IMR-90 (cell line): ENCODE data around the gene ATXN10. TPM values are rescaled to one million over a fixed set of nuclear protein-coding genes. Genes with fewer than 3 reads are reported as not detected.

Source experiments
- ATAC-seq: fragments of 200-7000 bp; cut with Tn5 transposase; 2 replicates; pipeline ENCODE4 v1.9.1; 2020; ENCODE audit warnings: low read depth, mild to moderate bottlenecking, moderate library complexity
- BruUV-seq: library from RNA; stranded (reverse); fragments of 400-500 nt; replicated peaks from 2 replicates; lab custom pipeline; 2021; lab: Mats Ljungman, UMichigan
- CTCF ChIA-PET: fragments of 300-600 bp; formaldehyde crosslinking; extraction: SDS; loops from one replicate; lab custom pipeline; 2021; ENCODE audit warnings: antibody characterized with exemption; lab: Yijun Ruan, JAX
- POLR2A ChIA-PET: fragments of 300-600 bp; sonication (Branson Sonifier 250); formaldehyde crosslinking; loops from one replicate; lab custom pipeline; 2022; ENCODE audit warnings: antibody characterized with exemption; ENCODE audit not compliant: unreplicated experiment; lab: Charles Lee
- DNase-seq: peaks from one replicate; pipeline ENCODE4 v3.0.0; 2013
- H2AFZ ChIP-seq: replicated peaks from 2 replicates; pipeline ENCODE3; 2013; ENCODE audit warnings: low read length, mild to moderate bottlenecking; ENCODE audit not compliant: poor library complexity
- H2AK5ac ChIP-seq: 2 replicates; pipeline ENCODE4 v1.6.1; 2013; ENCODE audit warnings: low read depth, low read length, inconsistent platforms
- H2AK9ac ChIP-seq: replicated peaks from 2 replicates; pipeline ENCODE3; 2013; ENCODE audit warnings: mild to moderate bottlenecking, low read depth, low read length, moderate library complexity; ENCODE audit not compliant: poor library complexity
- H2BK120ac ChIP-seq: 2 replicates; pipeline ENCODE4 v1.6.1; 2013; ENCODE audit warnings: low read depth, low read length, inconsistent platforms
- H2BK15ac ChIP-seq: 3 replicates; pipeline ENCODE4 v1.6.1; 2013; ENCODE audit warnings: low read depth, low read length, inconsistent platforms
- H2BK20ac ChIP-seq: 2 replicates; pipeline ENCODE4 v1.6.1; 2013; ENCODE audit warnings: low read depth, mild to moderate bottlenecking, inconsistent platforms, low read length, moderate library complexity
- H2BK5ac ChIP-seq: 2 replicates; pipeline ENCODE4 v1.6.1; 2013; ENCODE audit warnings: mild to moderate bottlenecking, low read depth, low read length, inconsistent platforms; ENCODE audit not compliant: poor library complexity, severe bottlenecking
- H3K14ac ChIP-seq: replicated peaks from 2 replicates; pipeline ENCODE4 v1.6.1; 2013; ENCODE audit warnings: low read depth, low read length, inconsistent platforms
- H3K18ac ChIP-seq: 2 replicates; pipeline ENCODE4 v1.6.1; 2013; ENCODE audit warnings: low read depth, low read length, control low read depth
- H3K23ac ChIP-seq: 2 replicates; pipeline ENCODE4 v1.6.1; 2013; ENCODE audit warnings: low read depth, low read length, inconsistent platforms
- H3K27ac ChIP-seq: 2 replicates; pipeline ENCODE4 v1.5.1; 2013; ENCODE audit warnings: mild to moderate bottlenecking, control low read depth, low read length; ENCODE audit not compliant: insufficient read depth
- H3K27me3 ChIP-seq: 2 replicates; pipeline ENCODE4 v1.6.1; 2013; ENCODE audit warnings: low read length; ENCODE audit not compliant: control insufficient read depth, insufficient read depth
- H3K36me3 ChIP-seq: 2 replicates; pipeline ENCODE4 v1.6.1; 2013; ENCODE audit warnings: low read length, mixed read lengths; ENCODE audit not compliant: control insufficient read depth, insufficient read depth
- H3K4ac ChIP-seq: 2 replicates; pipeline ENCODE4 v1.6.1; 2013; ENCODE audit warnings: low read depth, low read length, inconsistent platforms
- H3K4me1 ChIP-seq: 2 replicates; pipeline ENCODE4 v1.6.1; 2013; ENCODE audit warnings: low read length, mixed read lengths; ENCODE audit not compliant: control insufficient read depth, insufficient read depth
- H3K4me2 ChIP-seq: 2 replicates; pipeline ENCODE4 v1.6.1; 2013; ENCODE audit warnings: low read depth, mild to moderate bottlenecking, control low read depth, low read length, moderate library complexity
- H3K4me3 ChIP-seq: 2 replicates; pipeline ENCODE4 v1.5.1; 2013; ENCODE audit warnings: low read depth, mild to moderate bottlenecking, control low read depth, low read length, moderate library complexity; ENCODE audit not compliant: insufficient read depth
- H3K56ac ChIP-seq: 2 replicates; pipeline ENCODE4 v1.6.1; 2013; ENCODE audit warnings: low read length, inconsistent platforms; ENCODE audit not compliant: insufficient read depth; ENCODE audit errors: extremely low read depth
- H3K79me1 ChIP-seq, 2 experiments: 2 replicates each; pipeline ENCODE4 v1.6.1; 2013; ENCODE audit warnings: low read length in 2 of 2, inconsistent platforms in 1 of 2, low read depth in 1 of 2
- H3K9ac ChIP-seq: 2 replicates; pipeline ENCODE4 v1.6.1; 2013; ENCODE audit warnings: low read depth, low read length, control low read depth
- H3K9me1 ChIP-seq: 2 replicates; pipeline ENCODE4 v1.6.1; 2013; ENCODE audit warnings: low read length, inconsistent platforms; ENCODE audit not compliant: insufficient read depth
- H3K9me3 ChIP-seq: 2 replicates; pipeline ENCODE4 v1.6.1; 2013; ENCODE audit warnings: low read length; ENCODE audit not compliant: control insufficient read depth, insufficient read depth
- H4K20me1 ChIP-seq: 2 replicates; pipeline ENCODE4 v1.6.1; 2013; ENCODE audit warnings: low read length, inconsistent platforms; ENCODE audit not compliant: insufficient read depth
- H4K5ac ChIP-seq: 2 replicates; pipeline ENCODE4 v1.6.1; 2013; ENCODE audit warnings: mild to moderate bottlenecking, low read depth, low read length, control low read depth
- H4K8ac ChIP-seq, 2 experiments: 2 replicates each; pipeline ENCODE4 v1.6.1; 2013; ENCODE audit warnings: low read depth in 2 of 2, low read length in 2 of 2, control low read depth in 1 of 2, inconsistent platforms in 1 of 2
- H4K91ac ChIP-seq: 2 replicates; pipeline ENCODE4 v1.6.1; 2013; ENCODE audit warnings: low read depth, low read length, inconsistent platforms; ENCODE audit not compliant: insufficient read depth
- BHLHE40 ChIP-seq: fragments of 150-350 bp; IDR thresholded peaks from 2 replicates; pipeline ENCODE4 v1.6.1; 2016; ENCODE audit warnings: mild to moderate bottlenecking, low read depth, low read length
- CEBPB ChIP-seq: IDR thresholded peaks from 2 replicates; pipeline ENCODE4 v1.6.1; 2012; ENCODE audit warnings: low read depth, low read length, improper control_type of control experiment
- CHD1 ChIP-seq: IDR thresholded peaks from 2 replicates; pipeline ENCODE4 v1.6.1; 2012; ENCODE audit warnings: low read depth, low read length, improper control_type of control experiment
- ELK1 ChIP-seq: fragments of 150-350 bp; IDR thresholded peaks from 2 replicates; pipeline ENCODE4 v1.6.1; 2016; ENCODE audit warnings: low read depth, mild to moderate bottlenecking, low read length, moderate library complexity, borderline replicate concordance
- FOS ChIP-seq: fragments of 150-350 bp; IDR thresholded peaks from 2 replicates; pipeline ENCODE4 v1.6.1; 2016; ENCODE audit warnings: low read depth, low read length
- MAFK ChIP-seq: IDR thresholded peaks from 2 replicates; pipeline ENCODE4 v1.6.1; 2012; ENCODE audit warnings: low read depth, low read length, improper control_type of control experiment
- NFE2L2 ChIP-seq: fragments of 150-350 bp; IDR thresholded peaks from 2 replicates; pipeline ENCODE4 v1.6.1; 2016; ENCODE audit warnings: low read depth, mild to moderate bottlenecking, low read length
- POLR2A ChIP-seq: IDR thresholded peaks from 2 replicates; pipeline ENCODE4 v1.6.1; 2012; ENCODE audit warnings: mild to moderate bottlenecking, low read depth, low read length
- RAD21 ChIP-seq: IDR thresholded peaks from 2 replicates; pipeline ENCODE4 v1.6.1; 2012; ENCODE audit warnings: low read length, improper control_type of control experiment
- RCOR1 ChIP-seq: IDR thresholded peaks from 2 replicates; pipeline ENCODE4 v1.6.1; 2012; ENCODE audit warnings: mild to moderate bottlenecking, low read length, improper control_type of control experiment; ENCODE audit not compliant: insufficient replicate concordance
- RFX5 ChIP-seq: IDR thresholded peaks from 2 replicates; pipeline ENCODE4 v1.8.0; 2012; ENCODE audit warnings: low read depth, mild to moderate bottlenecking, low read length, moderate library complexity
- SMC3 ChIP-seq: fragments of 150-350 bp; IDR thresholded peaks from 2 replicates; pipeline ENCODE4 v1.6.1; 2016; ENCODE audit warnings: low read depth, mild to moderate bottlenecking, antibody characterized with exemption, low read length, moderate library complexity
- USF2 ChIP-seq: fragments of 150-350 bp; IDR thresholded peaks from 2 replicates; pipeline ENCODE4 v1.6.1; 2017; ENCODE audit warnings: mild to moderate bottlenecking, antibody characterized with exemption, low read length, low read depth
- WGBS, 2 experiments: methylation state at CpG; one replicate each; pipeline versions ENCODE4 v1.1.5 to v1.1.7; 2013; ENCODE audit warnings: missing lambda C conversion rate in 2 of 2; ENCODE audit not compliant: insufficient read length in 1 of 2; ENCODE audit errors: extremely low coverage in 2 of 2; 5-methylcytosine and 5-hydroxymethylcytosine counted together
- dilution Hi-C: fragments of 300-500 bp; cut with HindIII; formaldehyde crosslinking; loops from one replicate; pipeline ENCODE4 v1.14.3; 2018; ENCODE audit warnings: low sequenced_read_pairs; ENCODE audit not compliant: unreplicated experiment
- in situ Hi-C: fragments of 300-500 bp; cut with MboI; formaldehyde crosslinking; loops from 3 replicates; pipeline ENCODE4 v1.14.3; 2019; ENCODE audit warnings: low sequenced_read_pairs, inconsistent platforms, mixed read lengths
- intact Hi-C: fragments of 100-400 bp; cut with micrococcal nuclease; formaldehyde crosslinking; loops from 2 replicates; pipeline ENCODE4 v1.10.0; 2022
- polyA plus RNA-seq, 3 experiments: library from polyadenylated mRNA; depleted of rRNA; stranded (reverse); fragments of >200 nt; gene quantifications; 2 replicates each; pipeline ENCODE4 v1.2.3, GENCODE V29; 2012; ENCODE audit warnings: low replicate concordance in 1 of 3
- total RNA-seq: library from RNA; depleted of rRNA; stranded (reverse); fragments of >200 nt; gene quantifications from 2 replicates; pipeline ENCODE4 v1.2.3, GENCODE V29; 2012

The ATXN10 gene
- total and polyA plus RNA-seq, 2 of the 4 experiments (the other 2 are of a cell fraction), result 116 to 231 TPM

- no peak overlapping the region for H3K9ac ChIP-seq
- no peak for TF ChIP-seq POLR2A
- no peak for TF ChIP-seq RCOR1
- TF ChIP-seq USF2, result no peak
- no peak for TF ChIP-seq NFE2L2
- TF ChIP-seq SMC3, result no peak
- no peak for TF ChIP-seq CEBPB
- no peak for TF ChIP-seq RAD21
- TF ChIP-seq ELK1, result no peak
- TF ChIP-seq RFX5, result no peak
- TF ChIP-seq BHLHE40, result no peak
- TF ChIP-seq FOS, result no peak
- no peak for TF ChIP-seq CHD1
- TF ChIP-seq MAFK, result no peak
- H2BK5ac ChIP-seq, result no peak overlapping the region
- peaks cover 11% of the 10 kb centered on the region for H3K9me1 ChIP-seq
- peaks cover 32 to 87% of the 10 kb centered on the region in 2 experiments for H3K79me1 ChIP-seq
- ChIA-PET CTCF (interaction anchor here (0.7 kb wide), 1 partner anchor 66 kb away, joined by 3 read pairs; no protein-coding TSS in a partner anchor), POLR2A (no interaction called here)
- H2AK9ac ChIP-seq, result no peak overlapping the region
- H3K36me3 ChIP-seq, result peaks cover 17% of the 10 kb centered on the region
- no peak overlapping the region for H3K4ac ChIP-seq
- H2AK5ac ChIP-seq, result no peak overlapping the region
- no peaks in the 10 kb centered on the region for H3K9me3 ChIP-seq
- BruUV-seq, result no TSS peak
- no peak overlapping the region for H4K91ac ChIP-seq
- no peak overlapping the region for H3K4me3 ChIP-seq
- in situ Hi-C loops, result no loop called here
- intact Hi-C loops, result no loop called here
- no CpG with 5 or more reads among the region's 2 CpGs for WGBS, 2 experiments
- no peak overlapping the region for H2BK20ac ChIP-seq
- no peaks in the 10 kb centered on the region for H3K27me3 ChIP-seq
- H3K14ac ChIP-seq, result no peak overlapping the region
- H2AFZ ChIP-seq, result no peak overlapping the region
- DNase-seq (no peak), ATAC-seq (no peak)
- H2BK15ac ChIP-seq, result no peak overlapping the region
- peaks cover 41% of the 10 kb centered on the region; the same call in 1 of the 2 replicates for H4K20me1 ChIP-seq
- H4K8ac ChIP-seq, result no peak overlapping the region
- H3K56ac ChIP-seq, result no peak overlapping the region
- H3K4me1 ChIP-seq, result peaks cover 2% of the 10 kb centered on the region; the same call in 1 of the 2 replicates
- no peak overlapping the region for H3K23ac ChIP-seq
- H3K18ac ChIP-seq, result no peak overlapping the region
- no peak overlapping the region for H3K4me2 ChIP-seq
- dilution Hi-C loops, result no loop called here
- H4K5ac ChIP-seq, result no peak overlapping the region; the same call in 1 of the 2 replicates
- no peak overlapping the region for H3K27ac ChIP-seq
- H2BK120ac ChIP-seq, result no peak overlapping the region
Measured at GRCh38 chr22:45726081-45726480, 54.4 kb downstream of the ATXN10 start.
